Measurements from ENCODE around the gene PRKG2. TPM values are rescaled to one million over a fixed set of nuclear protein-coding genes. Genes with fewer than 3 reads are reported as not detected.

PRKG2 gene
- total and polyA plus RNA-seq, 8 donors, result 0.59 to 4.9 (median 0.90) TPM

DNA sequence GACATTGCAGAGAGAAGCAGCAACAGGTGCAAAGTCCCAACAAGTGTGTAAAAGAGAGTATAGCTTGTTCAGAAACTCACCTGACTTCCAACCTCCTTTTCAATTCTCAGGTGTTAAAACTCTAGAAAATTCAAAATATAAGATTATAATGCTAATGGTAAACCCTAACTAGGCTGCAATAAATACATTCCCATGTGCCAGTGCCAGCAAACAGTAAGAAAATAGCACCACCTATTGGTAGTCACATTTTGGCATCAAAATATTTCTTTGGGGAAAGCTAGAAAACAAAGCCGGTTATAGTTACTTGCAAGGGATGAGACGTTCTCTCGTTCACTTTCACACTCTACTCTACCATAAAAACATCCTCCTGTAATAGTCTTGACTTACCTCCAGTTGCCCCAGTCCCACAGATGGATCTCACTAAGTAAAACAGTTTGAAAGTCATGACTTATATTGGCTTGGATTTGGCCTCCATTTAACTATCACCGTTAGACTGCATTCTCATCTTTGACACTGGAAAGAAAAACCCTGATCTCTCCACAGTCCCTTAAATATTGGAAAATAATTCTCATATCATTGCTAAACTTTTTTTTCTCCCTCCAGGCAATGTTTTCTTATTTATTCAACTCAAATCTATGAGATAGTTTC lies 174.9 kb downstream of the PRKG2 start:
- no peaks in the 10 kb centered on the region for H3K9me3 ChIP-seq
- H3K27ac ChIP-seq, result no peak overlapping the region
- H3K36me3 ChIP-seq, result no peaks in the 10 kb centered on the region
- TF ChIP-seq, protein P1, sequence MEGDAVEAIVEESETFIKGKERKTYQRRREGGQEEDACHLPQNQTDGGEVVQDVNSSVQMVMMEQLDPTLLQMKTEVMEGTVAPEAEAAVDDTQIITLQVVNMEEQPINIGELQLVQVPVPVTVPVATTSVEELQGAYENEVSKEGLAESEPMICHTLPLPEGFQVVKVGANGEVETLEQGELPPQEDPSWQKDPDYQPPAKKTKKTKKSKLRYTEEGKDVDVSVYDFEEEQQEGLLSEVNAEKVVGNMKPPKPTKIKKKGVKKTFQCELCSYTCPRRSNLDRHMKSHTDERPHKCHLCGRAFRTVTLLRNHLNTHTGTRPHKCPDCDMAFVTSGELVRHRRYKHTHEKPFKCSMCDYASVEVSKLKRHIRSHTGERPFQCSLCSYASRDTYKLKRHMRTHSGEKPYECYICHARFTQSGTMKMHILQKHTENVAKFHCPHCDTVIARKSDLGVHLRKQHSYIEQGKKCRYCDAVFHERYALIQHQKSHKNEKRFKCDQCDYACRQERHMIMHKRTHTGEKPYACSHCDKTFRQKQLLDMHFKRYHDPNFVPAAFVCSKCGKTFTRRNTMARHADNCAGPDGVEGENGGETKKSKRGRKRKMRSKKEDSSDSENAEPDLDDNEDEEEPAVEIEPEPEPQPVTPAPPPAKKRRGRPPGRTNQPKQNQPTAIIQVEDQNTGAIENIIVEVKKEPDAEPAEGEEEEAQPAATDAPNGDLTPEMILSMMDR (IDR thresholded peaks at IDR 0.05), result peak; percentile 12 to 43 (median 34)
- H3K27me3 ChIP-seq, result peaks cover 0 to 24% (median 2%) of the 10 kb centered on the region in 4 donors
- peak; percentile 23 for FAIRE-seq
- DNase-seq, result no peak
- intact Hi-C loops (cut with DNase I), result no loop called here
- H3K4me3 ChIP-seq, result no peak overlapping the region
- ATAC-seq, result peak in 3 of 4 donors; percentile 60 to 72 (median 63)
- H3K4me1 ChIP-seq, result no peaks in the 10 kb centered on the region
- WGBS, 2 donors, result 15 to 21% methylated on average over 4 of the region's 4 CpGs

DNA sequence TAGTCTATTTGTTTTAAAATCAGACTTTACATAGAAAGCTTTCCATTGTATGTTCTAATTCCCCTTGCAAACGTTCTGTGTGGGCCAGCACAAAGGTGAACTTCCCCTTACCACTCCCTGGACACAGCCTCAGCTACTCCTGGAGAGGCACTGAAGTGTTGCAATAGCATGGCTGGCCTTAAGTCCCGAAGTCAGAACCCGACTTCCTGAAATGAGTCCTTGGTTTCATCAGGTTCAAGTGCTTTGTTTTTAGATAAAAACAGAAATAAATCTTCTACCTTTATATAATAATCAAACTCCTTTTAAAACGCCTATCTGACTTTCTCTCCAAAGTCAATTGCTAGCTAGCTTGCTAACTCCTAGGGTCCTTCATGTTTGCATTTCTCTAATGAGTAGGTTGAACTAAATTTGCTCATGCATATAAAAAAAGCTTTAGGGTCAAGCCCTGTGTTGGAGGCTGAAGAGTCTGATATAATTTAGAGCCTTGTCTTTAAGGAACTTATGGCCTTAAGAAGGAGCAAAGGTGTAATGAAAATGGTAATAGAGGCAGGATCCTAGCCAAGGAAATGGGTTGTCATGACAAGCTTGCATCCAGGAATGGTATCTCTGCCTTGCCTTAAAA lies 175.6 kb downstream of the PRKG2 start:
- H3K9me3 ChIP-seq, result no peaks in the 10 kb centered on the region
- H3K4me3 ChIP-seq, result no peak overlapping the region
- TF ChIP-seq, protein P1 (IDR thresholded peaks at IDR 0.05), result no peak
- no peaks in the 10 kb centered on the region for H3K36me3 ChIP-seq
- peaks cover 0 to 22% (median 2%) of the 10 kb centered on the region in 4 donors for H3K27me3 ChIP-seq
- H3K27ac ChIP-seq, result no peak overlapping the region
- FAIRE-seq (no peak), ATAC-seq (no peak), DNase-seq (no peak)
- 19 to 31% methylated on average over 4 of the region's 4 CpGs for WGBS, 2 donors
- H3K4me1 ChIP-seq, result no peaks in the 10 kb centered on the region
- intact Hi-C loops (cut with DNase I), result no loop called here

DNA sequence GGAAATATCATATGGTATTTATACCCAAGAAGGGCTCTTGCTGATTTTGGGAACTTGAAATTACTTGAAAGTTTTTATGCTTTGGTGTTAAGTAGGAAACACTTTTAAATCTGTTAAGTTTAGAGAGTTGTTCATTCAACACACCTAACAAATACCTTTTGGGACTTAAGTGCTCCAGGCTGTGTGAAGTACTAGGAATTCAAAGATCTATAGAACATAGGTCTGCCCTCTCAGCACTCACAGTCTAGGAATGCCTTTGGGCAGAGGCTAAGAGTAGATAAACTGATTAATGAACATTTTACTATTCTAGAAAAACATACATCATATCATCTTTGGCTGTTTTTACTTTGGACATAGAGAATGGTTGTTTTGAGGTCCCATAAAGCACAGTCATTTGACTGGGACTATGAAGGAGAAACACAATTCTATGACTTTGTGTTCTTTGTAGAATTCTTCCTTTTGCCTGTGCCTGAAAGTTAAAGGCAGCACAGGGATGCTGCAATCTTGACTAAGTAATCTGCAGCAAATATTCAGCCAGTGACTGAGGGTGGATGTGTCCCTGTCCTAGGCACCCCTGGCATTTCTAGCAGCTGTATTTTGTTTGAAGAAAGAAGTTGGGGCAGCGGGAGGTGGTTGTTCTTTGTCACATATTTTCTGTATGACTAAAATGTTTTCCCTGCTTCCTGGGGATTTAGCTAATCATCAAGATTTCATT lies 176.2 kb downstream of the PRKG2 start:
- 71 to 73% methylated on average over 1 of the region's 1 CpG for WGBS, 2 donors
- intact Hi-C loops (cut with DNase I), result no loop called here
- H3K4me3 ChIP-seq, result no peak overlapping the region
- no peak overlapping the region for H3K27ac ChIP-seq
- ATAC-seq (no peak), DNase-seq (no peak), FAIRE-seq (no peak)
- TF ChIP-seq, protein P1 (IDR thresholded peaks at IDR 0.05), result no peak
- no peaks in the 10 kb centered on the region for H3K4me1 ChIP-seq
- H3K9me3 ChIP-seq, result no peaks in the 10 kb centered on the region
- H3K36me3 ChIP-seq, result no peaks in the 10 kb centered on the region
- H3K27me3 ChIP-seq, result peaks cover 0 to 16% (median 2%) of the 10 kb centered on the region in 4 donors

Other genes starting within 250 kb of the PRKG2 start
- under 1 TPM in 3 of 6 donors, not detected in 3; 0.03 to 0.09 (median 0.06) TPM for gene BMP3, start 184.5 kb downstream of the PRKG2 start, total RNA-seq
- under 1 TPM; 0.02 to 0.04 TPM for gene BMP3, start 184.5 kb downstream of the PRKG2 start, polyA plus RNA-seq

Data from pancreas (tissue), 10 donors.